ENCODE measurements around the gene IGF2R.

DNA sequence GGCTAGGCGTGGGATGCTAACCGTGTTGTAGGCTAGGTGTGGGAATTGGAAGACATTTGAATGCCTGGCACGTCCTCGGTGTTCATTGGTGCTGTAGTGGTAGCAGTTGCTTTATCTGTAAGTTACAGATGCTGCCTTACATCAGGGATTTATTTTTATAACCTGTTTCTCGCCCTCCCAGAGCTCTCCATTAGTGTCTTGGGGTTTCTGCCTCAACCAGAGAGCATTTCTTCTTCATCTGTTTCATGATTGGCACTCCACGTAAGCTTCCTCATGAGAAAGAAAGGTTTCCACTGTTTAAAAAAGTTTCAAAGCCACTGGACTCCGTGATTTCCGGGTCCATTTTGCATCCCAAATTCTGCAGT lies 9.0 kb downstream of the IGF2R start:
- TF ChIP-seq, protein P1, sequence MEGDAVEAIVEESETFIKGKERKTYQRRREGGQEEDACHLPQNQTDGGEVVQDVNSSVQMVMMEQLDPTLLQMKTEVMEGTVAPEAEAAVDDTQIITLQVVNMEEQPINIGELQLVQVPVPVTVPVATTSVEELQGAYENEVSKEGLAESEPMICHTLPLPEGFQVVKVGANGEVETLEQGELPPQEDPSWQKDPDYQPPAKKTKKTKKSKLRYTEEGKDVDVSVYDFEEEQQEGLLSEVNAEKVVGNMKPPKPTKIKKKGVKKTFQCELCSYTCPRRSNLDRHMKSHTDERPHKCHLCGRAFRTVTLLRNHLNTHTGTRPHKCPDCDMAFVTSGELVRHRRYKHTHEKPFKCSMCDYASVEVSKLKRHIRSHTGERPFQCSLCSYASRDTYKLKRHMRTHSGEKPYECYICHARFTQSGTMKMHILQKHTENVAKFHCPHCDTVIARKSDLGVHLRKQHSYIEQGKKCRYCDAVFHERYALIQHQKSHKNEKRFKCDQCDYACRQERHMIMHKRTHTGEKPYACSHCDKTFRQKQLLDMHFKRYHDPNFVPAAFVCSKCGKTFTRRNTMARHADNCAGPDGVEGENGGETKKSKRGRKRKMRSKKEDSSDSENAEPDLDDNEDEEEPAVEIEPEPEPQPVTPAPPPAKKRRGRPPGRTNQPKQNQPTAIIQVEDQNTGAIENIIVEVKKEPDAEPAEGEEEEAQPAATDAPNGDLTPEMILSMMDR (optimal IDR thresholded peaks at IDR 0.05 in 1 of 3, IDR thresholded peaks at IDR 0.05 in 1 of 3, conservative IDR thresholded peaks at IDR 0.05 in 1 of 3; ENCODE audit: extremely low read depth in 1 of 3, insufficient read depth in 2 of 3, low read length in 3 of 3) = no peak
- TF ChIP-seq EZH2 (IDR thresholded peaks at IDR 0.05; ENCODE audit: low read length) = no peak

All from keratinocyte (primary cell).